ENCODE measurements around the gene PAX5.

PAX5 gene

GRCh38 chr9:37025071-37025822, 8.8 kb downstream of the PAX5 start:
- Histone ChIP-seq H3K36me3 (ENCODE audit: control insufficient read depth, low read length) (peaks cover 94% of the 10 kb centered on the region), H4K20me1 (ENCODE audit: control insufficient read depth, insufficient read depth, low read depth, low read length) (peaks cover 41% of the 10 kb centered on the region), H3K79me2 (ENCODE audit: control insufficient read depth, low read length) (peaks cover 98% of the 10 kb centered on the region), H3K27me3 (ENCODE audit: control insufficient read depth, low read length) (no peaks in the 10 kb centered on the region), H3K4me3 (ENCODE audit: low read length) (peak overlapping the region; percentile 87), H3K4me1 (ENCODE audit: control insufficient read depth, low read length) (peaks cover 71% of the 10 kb centered on the region), H3K4me2 (ENCODE audit: low read length) (peak overlapping the region; percentile 87), H3K9me3 (ENCODE audit: control insufficient read depth, insufficient read depth, low read length) (no peaks in the 10 kb centered on the region), H3K9me2 (replicated peaks; ENCODE audit: control insufficient read depth, low read length) (no peaks in the 10 kb centered on the region), H3K27ac (ENCODE audit: low read depth, low read length) (peak overlapping the region; percentile 65), H3F3A (ENCODE audit: control insufficient read depth, insufficient read depth) (peaks cover 27% of the 10 kb centered on the region)
- TF ChIP-seq CTCF (IDR thresholded peaks at IDR 0.05; ENCODE audit: low read depth, low read length, poor library complexity, severe bottlenecking) (no peak), EZH2phosphoT487 (IDR thresholded peaks at IDR 0.05; ENCODE audit: borderline replicate concordance, low read length) (no peak)

DNA sequence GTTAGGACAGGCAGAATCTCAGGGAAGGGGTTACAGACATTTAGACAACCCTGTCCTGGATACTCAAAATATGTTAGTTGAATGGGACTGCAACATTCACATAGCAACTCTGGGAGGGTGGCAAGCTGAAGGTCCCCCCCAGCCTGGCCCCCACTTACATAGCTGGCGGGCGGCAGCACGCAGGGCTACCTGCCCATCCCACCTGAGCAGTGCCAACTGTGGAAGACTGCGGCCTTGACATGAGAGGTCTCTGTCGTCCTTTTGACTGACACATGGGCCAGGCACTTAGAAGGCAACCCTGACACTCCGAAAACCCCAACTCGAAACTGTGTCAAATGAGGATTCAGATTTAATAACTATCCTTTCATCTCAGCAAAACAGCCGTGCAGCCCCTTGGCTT, 16.5 kb downstream of the PAX5 start:
- H3K4me2 ChIP-seq (ENCODE audit: low read length) = no peak overlapping the region
- H3K27me3 ChIP-seq (ENCODE audit: control insufficient read depth, low read length) = no peaks in the 10 kb centered on the region
- no peak overlapping the region for H3K4me3 ChIP-seq (ENCODE audit: low read length)
- no peaks in the 10 kb centered on the region for H3K9me2 ChIP-seq (replicated peaks; ENCODE audit: control insufficient read depth, low read length)
- no peak overlapping the region for H3K27ac ChIP-seq (ENCODE audit: low read depth, low read length)
- TF ChIP-seq CTCF (IDR thresholded peaks at IDR 0.05; ENCODE audit: low read depth, low read length, poor library complexity, severe bottlenecking) (no peak), EZH2phosphoT487 (IDR thresholded peaks at IDR 0.05; ENCODE audit: borderline replicate concordance, low read length) (no peak)
- H3F3A ChIP-seq (ENCODE audit: control insufficient read depth, insufficient read depth) = peaks cover 35% of the 10 kb centered on the region; the same call in 1 of the 2 replicates
- H3K9me3 ChIP-seq (ENCODE audit: control insufficient read depth, insufficient read depth, low read length) = no peaks in the 10 kb centered on the region
- H3K4me1 ChIP-seq (ENCODE audit: control insufficient read depth, low read length) = peaks cover 86% of the 10 kb centered on the region
- peaks cover 98% of the 10 kb centered on the region for H3K36me3 ChIP-seq (ENCODE audit: control insufficient read depth, low read length)
- peaks cover 97% of the 10 kb centered on the region for H3K79me2 ChIP-seq (ENCODE audit: control insufficient read depth, low read length)
- peaks cover 16% of the 10 kb centered on the region for H4K20me1 ChIP-seq (ENCODE audit: control insufficient read depth, insufficient read depth, low read depth, low read length)

- Histone ChIP-seq H3K36me3 (ENCODE audit: control insufficient read depth, low read length) (peaks cover 95% of the 10 kb centered on the region), H3K4me2 (ENCODE audit: low read length) (peak overlapping the region; percentile 85), H3K79me2 (ENCODE audit: control insufficient read depth, low read length) (peaks cover 96% of the 10 kb centered on the region), H3K27ac (ENCODE audit: low read depth, low read length) (peak overlapping the region; percentile 95), H3F3A (ENCODE audit: control insufficient read depth, insufficient read depth) (peaks cover 65% of the 10 kb centered on the region), H3K9me2 (replicated peaks; ENCODE audit: control insufficient read depth, low read length) (no peaks in the 10 kb centered on the region), H3K9me3 (ENCODE audit: control insufficient read depth, insufficient read depth, low read length) (no peaks in the 10 kb centered on the region), H3K27me3 (ENCODE audit: control insufficient read depth, low read length) (no peaks in the 10 kb centered on the region), H4K20me1 (ENCODE audit: control insufficient read depth, insufficient read depth, low read depth, low read length) (peaks cover 16% of the 10 kb centered on the region; the same call in 1 of the 2 replicates), H3K4me1 (ENCODE audit: control insufficient read depth, low read length) (peaks cover 97% of the 10 kb centered on the region), H3K4me3 (ENCODE audit: low read length) (peak overlapping the region; percentile 68)
- TF ChIP-seq CTCF (IDR thresholded peaks at IDR 0.05; ENCODE audit: low read depth, low read length, poor library complexity, severe bottlenecking) (no peak), EZH2phosphoT487 (IDR thresholded peaks at IDR 0.05; ENCODE audit: borderline replicate concordance, low read length) (no peak)
Observed at GRCh38 chr9:37011530-37011929, 22.5 kb downstream of the PAX5 start.

Data from DOHH2 (cell line).